ENCODE measurements around the gene RAVER1. TPM values are rescaled to one million over a fixed set of nuclear protein-coding genes. Genes with fewer than 3 reads are reported as not detected.
"Not testable (repeated sequence)": the region's sequence is repeated elsewhere in the genome, so short reads cannot be mapped to it uniquely, and the experiment has no call there.

Gene RAVER1
- total and polyA plus RNA-seq, 5 donors = 9.8 to 20.1 (median 14.7) TPM

- ATAC-seq (no peak), DNase-seq (no peak)
- intact Hi-C loops (cut with DNase I) = loop anchor here in 1 of 4 donors (10.0 kb wide), 1 partner anchor 65 kb away; the partner anchor contains the start of gene ICAM1
- no peak overlapping the region for H3K27ac ChIP-seq (ENCODE audit: low read length)
- no peaks in the 10 kb centered on the region for H3K9me3 ChIP-seq (ENCODE audit: control insufficient read depth, low read length)
- no peaks in the 10 kb centered on the region for H3K4me1 ChIP-seq (ENCODE audit: control insufficient read depth, insufficient read depth, low read length)
- H3K4me3 ChIP-seq (ENCODE audit: low read length) = no peak overlapping the region
- no peaks in the 10 kb centered on the region for H3K27me3 ChIP-seq (ENCODE audit: control insufficient read depth, insufficient read depth)
- 89% methylated on average over 5 of the region's 5 CpGs for WGBS
Observed at GRCh38 chr19:10339977-10340376, 6.6 kb upstream of the RAVER1 start.

DNA sequence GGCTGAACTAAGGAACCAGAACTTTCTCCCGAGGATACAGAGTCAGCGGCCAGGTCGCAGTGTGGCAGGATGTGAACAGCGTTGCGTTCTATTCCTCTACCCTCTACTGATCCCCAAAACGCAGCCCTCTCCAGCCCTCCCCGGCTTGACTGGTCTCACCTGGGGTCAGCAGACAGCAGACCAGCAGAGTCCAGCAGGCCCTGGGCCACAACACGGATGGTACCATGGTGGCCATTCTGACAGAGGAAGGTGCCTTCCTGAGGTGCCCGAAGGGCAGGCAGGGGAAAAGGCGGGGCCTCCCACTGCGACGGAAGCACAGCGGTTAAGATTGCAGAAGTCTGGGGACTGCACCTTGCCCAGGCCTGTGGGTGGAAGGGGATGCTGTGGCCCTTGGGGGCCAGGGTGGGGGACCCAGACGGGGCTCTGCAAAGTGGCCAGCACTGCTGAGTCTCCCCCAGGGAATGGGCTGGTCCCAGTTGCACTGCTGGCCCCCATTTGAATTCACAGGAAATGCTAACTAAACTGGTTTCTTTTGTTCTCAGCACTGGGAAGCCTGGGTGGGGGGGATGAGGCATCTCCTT is 6.1 kb upstream of the RAVER1 start, which contains the start of gene ICAM3:
Gene ICAM3 (minus strand): TSS at position 245 of the 581 bp plus-strand sequence. CDS start 10 bp downstream, at position 235.
- ATAC-seq (no peak), DNase-seq (peak in 1 of 3 donors; percentile 63)
- intact Hi-C loops (cut with DNase I) = loop anchor here in 1 of 4 donors (10.0 kb wide), 1 partner anchor 65 kb away; the partner anchor contains the start of gene ICAM1
- no peaks in the 10 kb centered on the region for H3K4me1 ChIP-seq (ENCODE audit: control insufficient read depth, insufficient read depth, low read length)
- WGBS = 59% methylated on average over 14 of the region's 14 CpGs
- no peaks in the 10 kb centered on the region for H3K27me3 ChIP-seq (ENCODE audit: control insufficient read depth, insufficient read depth)
- H3K9me3 ChIP-seq (ENCODE audit: control insufficient read depth, low read length) = no peaks in the 10 kb centered on the region
- H3K4me3 ChIP-seq (ENCODE audit: low read length) = no peak within 1 kb of the TSS
- H3K27ac ChIP-seq (ENCODE audit: low read length) = peak within 1 kb of the TSS; percentile 8

- Histone ChIP-seq H3K4me1 (ENCODE audit: control insufficient read depth, insufficient read depth, low read length) (no peaks in the 10 kb centered on the region), H3K4me3 (ENCODE audit: low read length) (no peak overlapping the region), H3K9me3 (ENCODE audit: control insufficient read depth, low read length) (no peaks in the 10 kb centered on the region), H3K27ac (ENCODE audit: low read length) (peak overlapping the region; percentile 8), H3K27me3 (ENCODE audit: control insufficient read depth, insufficient read depth) (no peaks in the 10 kb centered on the region)
- ATAC-seq (no peak), DNase-seq (no peak)
- intact Hi-C loops (cut with DNase I) = loop anchor here in 1 of 4 donors (10.0 kb wide), 1 partner anchor 64 kb away; the partner anchor contains the start of gene ICAM1
- WGBS = 78% methylated on average over 6 of the region's 6 CpGs
Observed at GRCh38 chr19:10338940-10339339, 5.6 kb upstream of the RAVER1 start.

GRCh38 chr19:10336725-10337124 is 3.4 kb upstream of the RAVER1 start:
- not testable (repeated sequence) for H3K9me3 ChIP-seq (ENCODE audit: control insufficient read depth, low read length); H3K4me3 ChIP-seq (ENCODE audit: low read length); H3K4me1 ChIP-seq (ENCODE audit: control insufficient read depth, insufficient read depth, low read length); ATAC-seq; DNase-seq; H3K27me3 ChIP-seq (ENCODE audit: control insufficient read depth, insufficient read depth); H3K27ac ChIP-seq (ENCODE audit: low read length)
- intact Hi-C loops (cut with DNase I) = loop anchor here in 1 of 4 donors (10.0 kb wide), 1 partner anchor 62 kb away; the partner anchor contains the start of gene ICAM1
- WGBS = 94% methylated on average over 9 of the region's 9 CpGs

DNA sequence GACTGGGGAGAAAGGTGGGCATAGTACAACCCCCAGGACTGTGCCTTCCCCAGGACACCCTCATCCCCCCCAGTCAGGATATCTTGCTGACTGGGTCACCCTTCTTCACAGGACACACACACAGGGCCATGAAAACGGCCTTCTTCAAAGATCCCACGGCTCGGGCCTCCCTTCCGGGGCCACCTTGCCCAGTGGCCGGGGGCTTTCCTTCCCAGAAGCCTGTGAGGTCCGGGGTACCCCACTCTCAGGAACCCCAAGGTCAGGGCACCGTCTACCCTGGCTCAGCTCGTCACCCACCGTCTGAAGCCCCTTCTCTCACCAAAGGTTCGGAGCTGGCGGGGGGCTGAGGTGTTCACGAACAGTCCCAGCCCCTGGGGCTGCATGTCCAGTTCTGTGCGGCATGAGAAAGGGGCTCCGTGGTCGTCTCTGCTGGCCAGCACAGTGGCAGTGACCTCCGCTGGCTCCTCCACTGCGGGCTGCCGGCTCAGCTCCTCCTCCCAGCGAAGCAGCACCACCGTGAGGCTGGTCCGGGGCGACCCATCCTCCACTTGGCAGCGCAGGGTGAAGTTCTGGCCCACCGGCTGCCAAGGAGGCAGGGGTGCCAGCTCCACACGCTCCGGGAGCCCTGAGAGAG is 2.1 kb upstream of the RAVER1 start:
- intact Hi-C loops (cut with DNase I) = loop anchor here in 1 of 4 donors (10.0 kb wide), 1 partner anchor 61 kb away; the partner anchor contains the start of gene ICAM1
- WGBS = 53% methylated on average over 26 of the region's 26 CpGs
- peak; percentile 45 to 75 (median 70) for DNase-seq
- Histone ChIP-seq H3K9me3 (ENCODE audit: control insufficient read depth, low read length) (no peaks in the 10 kb centered on the region), H3K27me3 (ENCODE audit: control insufficient read depth, insufficient read depth) (no peaks in the 10 kb centered on the region), H3K27ac (ENCODE audit: low read length) (no peak overlapping the region), H3K4me3 (ENCODE audit: low read length) (no peak overlapping the region), H3K4me1 (ENCODE audit: control insufficient read depth, insufficient read depth, low read length) (no peaks in the 10 kb centered on the region)
- ATAC-seq = no peak

DNA sequence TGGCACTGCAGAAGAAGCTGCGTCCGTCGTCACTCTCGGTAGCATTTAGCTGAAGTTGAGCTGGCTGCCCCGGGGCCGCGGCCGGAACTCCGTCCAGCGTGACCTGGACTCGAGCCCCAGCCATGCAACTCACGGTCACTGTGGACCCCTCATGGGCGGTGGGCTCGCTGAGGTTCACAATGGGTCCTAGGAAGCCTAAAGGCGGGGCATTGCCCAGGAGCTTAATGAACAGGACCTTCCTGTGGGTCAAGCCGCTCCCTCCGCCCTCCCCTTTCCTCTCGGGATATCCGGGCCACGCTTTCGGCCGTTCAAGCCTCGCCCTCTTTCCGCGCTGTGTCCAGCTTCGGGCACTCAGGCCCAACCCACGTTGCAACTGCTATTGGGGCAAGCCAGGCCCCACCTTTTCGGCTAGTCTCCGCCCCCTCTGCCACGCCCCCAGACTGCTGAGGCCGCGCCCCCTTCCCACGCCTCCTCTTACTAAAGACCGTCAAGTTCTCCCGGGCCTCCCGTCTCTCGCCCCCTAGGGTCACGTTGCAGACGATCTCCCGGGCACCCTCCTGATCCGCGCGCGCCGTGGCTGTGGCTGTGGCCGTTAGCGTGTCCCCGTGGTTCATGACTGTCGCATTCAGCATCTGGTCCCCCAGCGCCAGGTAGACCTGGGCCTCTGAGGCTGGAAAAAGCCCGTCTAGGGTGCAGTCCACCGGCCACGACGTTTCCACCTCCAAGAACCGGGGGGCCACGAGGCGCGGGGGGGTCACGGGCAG is 1.4 kb upstream of the RAVER1 start:
- H3K27ac ChIP-seq (ENCODE audit: low read length) = peak overlapping the region; percentile 62
- ATAC-seq (peak; percentile 90 to 93), DNase-seq (peak; percentile 97 to 98 (median 98))
- H3K27me3 ChIP-seq (ENCODE audit: control insufficient read depth, insufficient read depth) = no peaks in the 10 kb centered on the region
- H3K9me3 ChIP-seq (ENCODE audit: control insufficient read depth, low read length) = no peaks in the 10 kb centered on the region
- no peaks in the 10 kb centered on the region for H3K4me1 ChIP-seq (ENCODE audit: control insufficient read depth, insufficient read depth, low read length)
- WGBS = 16% methylated on average over 59 of the region's 59 CpGs
- H3K4me3 ChIP-seq (ENCODE audit: low read length) = peak overlapping the region; percentile 50
- intact Hi-C loops (cut with DNase I) = loop anchor here in 1 of 4 donors (10.0 kb wide), 1 partner anchor 60 kb away; the partner anchor contains the start of gene ICAM1

DNA sequence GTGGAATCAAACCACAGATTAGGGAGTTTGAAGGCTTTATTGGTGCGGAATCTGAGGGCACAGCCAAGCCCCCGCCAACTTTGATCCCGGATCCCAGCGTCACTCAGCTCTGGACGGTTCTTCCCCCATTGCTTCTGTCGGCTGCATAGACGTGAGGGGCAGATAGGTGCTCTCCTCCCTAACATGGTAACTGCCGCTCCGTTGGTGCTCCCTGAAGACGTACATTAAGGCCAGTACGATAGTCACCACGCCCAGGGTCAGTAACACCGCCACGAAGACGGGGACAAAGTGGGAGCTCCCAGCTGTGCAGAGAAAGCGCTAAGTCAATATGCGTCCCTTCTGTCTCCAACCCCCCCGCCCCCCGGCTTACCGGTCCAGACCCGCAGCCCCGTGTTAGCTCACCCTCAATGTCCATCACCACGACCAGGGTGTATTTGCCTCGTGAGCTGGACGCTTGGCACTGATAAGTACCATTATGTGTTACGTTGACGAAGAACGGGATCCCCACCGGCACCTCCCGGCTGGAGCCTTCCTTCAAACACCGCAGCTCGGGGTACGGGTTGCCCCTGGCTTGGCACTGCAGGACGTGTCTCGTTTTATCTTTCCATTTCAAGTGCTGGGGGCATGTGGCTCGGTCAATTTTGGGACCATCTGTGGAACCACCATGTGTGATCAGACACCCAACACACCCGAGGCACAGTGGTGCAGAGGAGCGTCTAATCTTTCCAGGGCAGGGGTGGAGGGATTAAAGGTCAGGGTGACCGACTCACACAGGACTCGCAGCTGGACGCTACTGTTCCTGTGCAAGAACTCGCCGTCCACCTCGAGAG is 644 bp upstream of the RAVER1 start:
- no peaks in the 10 kb centered on the region for H3K27me3 ChIP-seq (ENCODE audit: control insufficient read depth, insufficient read depth)
- peak in 1 of 3 donors; percentile 49 for DNase-seq
- peak overlapping the region; percentile 50 for H3K4me3 ChIP-seq (ENCODE audit: low read length)
- peak; percentile 0 to 1 for ATAC-seq
- peak overlapping the region; percentile 62 for H3K27ac ChIP-seq (ENCODE audit: low read length)
- intact Hi-C loops (cut with DNase I) = loop anchor here in 1 of 4 donors (10.0 kb wide), 1 partner anchor 59 kb away; the partner anchor contains the start of gene ICAM1
- no peaks in the 10 kb centered on the region for H3K9me3 ChIP-seq (ENCODE audit: control insufficient read depth, low read length)
- WGBS = 12% methylated on average over 44 of the region's 44 CpGs
- H3K4me1 ChIP-seq (ENCODE audit: control insufficient read depth, insufficient read depth, low read length) = no peaks in the 10 kb centered on the region

DNA sequence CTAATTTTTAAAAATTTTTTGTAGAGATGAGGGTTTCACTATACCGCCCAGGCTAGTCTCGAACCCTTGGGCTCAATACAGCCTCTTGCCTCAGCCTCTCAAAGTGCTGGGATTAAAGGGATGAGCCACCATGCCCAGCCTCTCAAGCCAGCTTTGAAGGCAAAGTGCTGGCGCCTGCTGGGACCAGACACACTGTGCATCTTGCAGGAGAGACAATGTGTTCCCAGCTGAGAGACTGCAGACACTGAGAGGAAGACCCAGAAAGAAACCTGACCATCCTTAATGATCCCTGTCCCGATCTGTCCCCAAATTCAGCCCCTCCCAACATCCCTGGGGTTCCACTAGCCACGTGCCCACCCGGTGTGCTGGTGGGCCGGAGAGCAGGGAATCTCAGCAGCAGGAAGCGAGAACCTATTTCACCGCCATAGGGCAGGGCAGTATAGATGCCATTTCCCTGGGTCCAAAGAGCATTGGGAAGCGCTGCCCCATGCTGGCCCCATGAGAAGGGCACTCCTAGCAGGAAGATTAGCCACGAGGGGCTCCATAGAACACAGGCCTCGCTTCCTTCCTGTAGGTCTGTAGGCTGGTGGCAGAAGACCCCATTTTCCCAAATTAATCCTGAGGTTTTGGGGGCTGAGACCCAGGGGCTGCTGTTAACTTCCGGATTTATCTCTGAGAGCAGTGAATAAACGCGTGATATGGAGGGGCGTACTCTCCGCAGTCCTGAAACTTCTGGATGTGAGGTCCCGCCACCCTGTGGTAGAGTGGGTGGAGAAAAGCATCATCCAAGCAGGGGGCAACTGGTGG is 968 bp downstream of the RAVER1 start:
- intact Hi-C loops (cut with DNase I) = loop anchor here in 1 of 4 donors (10.0 kb wide), 1 partner anchor 58 kb away; the partner anchor contains the start of gene ICAM1
- Histone ChIP-seq H3K4me1 (ENCODE audit: control insufficient read depth, insufficient read depth, low read length) (no peaks in the 10 kb centered on the region), H3K27ac (ENCODE audit: low read length) (no peak overlapping the region), H3K4me3 (ENCODE audit: low read length) (peak overlapping the region; percentile 63), H3K9me3 (ENCODE audit: control insufficient read depth, low read length) (no peaks in the 10 kb centered on the region), H3K27me3 (ENCODE audit: control insufficient read depth, insufficient read depth) (no peaks in the 10 kb centered on the region)
- DNase-seq (no peak), ATAC-seq (no peak)
- WGBS = 32% methylated on average over 18 of the region's 18 CpGs

DNA sequence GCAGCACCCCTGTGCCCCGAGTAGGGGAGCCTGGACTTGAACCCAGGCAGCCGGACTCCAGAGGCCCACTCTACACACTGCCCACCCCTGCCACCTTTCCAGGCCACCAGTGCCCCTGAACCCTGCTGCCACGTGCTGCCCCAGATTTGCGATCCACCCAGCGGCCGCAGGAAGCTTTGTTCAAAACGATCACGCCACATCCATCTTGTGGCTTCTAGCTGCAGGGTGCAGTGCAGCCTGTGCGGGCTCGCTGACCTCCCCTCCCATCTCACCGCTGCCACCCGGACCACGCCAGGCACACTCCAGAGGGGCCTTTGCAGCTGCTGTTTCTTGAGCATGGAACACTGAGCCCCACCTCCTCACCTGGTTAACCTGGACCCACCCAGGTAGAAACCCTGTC is 3.8 kb downstream of the RAVER1 start:
- intact Hi-C loops (cut with DNase I) = loop anchor here in 1 of 4 donors (10.0 kb wide), 1 partner anchor 55 kb away; the partner anchor contains the start of gene ICAM1
- WGBS = 92% methylated on average over 13 of the region's 13 CpGs
- H3K4me1 ChIP-seq (ENCODE audit: control insufficient read depth, insufficient read depth, low read length) = no peaks in the 10 kb centered on the region
- H3K4me3 ChIP-seq (ENCODE audit: low read length) = no peak overlapping the region
- H3K27ac ChIP-seq (ENCODE audit: low read length) = no peak overlapping the region
- H3K9me3 ChIP-seq (ENCODE audit: control insufficient read depth, low read length) = no peaks in the 10 kb centered on the region
- ATAC-seq = no peak
- DNase-seq = no peak
- H3K27me3 ChIP-seq (ENCODE audit: control insufficient read depth, insufficient read depth) = no peaks in the 10 kb centered on the region

All from right cardiac atrium (tissue), 5 donors.